NK-92 (cell line): ENCODE results near the gene SRPRB.

ENCODE experiments used
- DNase-seq: peaks from one replicate; lab custom pipeline; 2025; ENCODE audit not compliant: unreplicated experiment; lab: John Stamatoyannopoulos, UW

The SRPRB gene

DNA sequence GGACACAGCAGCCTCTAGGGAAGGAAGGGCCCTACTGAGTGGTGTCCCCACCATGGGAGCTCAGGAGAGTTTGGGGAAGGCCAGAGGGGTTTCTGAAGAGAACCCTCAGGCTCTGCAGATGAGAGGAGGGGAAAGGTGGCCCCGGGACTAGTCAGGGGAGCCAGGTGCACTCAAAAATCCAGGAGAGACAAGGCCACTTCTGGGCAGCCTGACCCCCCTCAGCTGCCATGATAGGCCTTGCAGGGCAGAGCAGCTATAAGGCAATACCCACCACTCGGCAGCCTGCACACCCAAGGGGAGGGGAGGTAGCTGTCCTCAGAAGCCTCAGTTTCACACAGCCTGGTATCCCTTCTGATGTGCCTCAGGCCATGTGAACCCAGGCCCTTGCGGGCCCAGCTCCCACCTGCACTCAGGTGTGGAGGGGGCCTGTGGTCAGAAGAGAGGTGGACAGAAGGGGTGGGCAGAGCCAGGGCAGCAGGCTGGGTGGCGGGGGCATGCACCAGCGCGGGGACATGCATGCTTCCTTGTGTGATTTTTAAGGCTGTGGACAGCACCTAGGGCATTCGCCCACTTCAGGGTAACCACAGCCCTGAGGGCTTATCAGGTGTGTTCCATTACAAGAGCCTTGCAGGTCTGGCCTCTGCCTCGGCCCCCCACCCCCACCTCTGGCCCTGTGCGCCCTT is 34.6 kb downstream of the SRPRB start:
- no peak for DNase-seq

DNA sequence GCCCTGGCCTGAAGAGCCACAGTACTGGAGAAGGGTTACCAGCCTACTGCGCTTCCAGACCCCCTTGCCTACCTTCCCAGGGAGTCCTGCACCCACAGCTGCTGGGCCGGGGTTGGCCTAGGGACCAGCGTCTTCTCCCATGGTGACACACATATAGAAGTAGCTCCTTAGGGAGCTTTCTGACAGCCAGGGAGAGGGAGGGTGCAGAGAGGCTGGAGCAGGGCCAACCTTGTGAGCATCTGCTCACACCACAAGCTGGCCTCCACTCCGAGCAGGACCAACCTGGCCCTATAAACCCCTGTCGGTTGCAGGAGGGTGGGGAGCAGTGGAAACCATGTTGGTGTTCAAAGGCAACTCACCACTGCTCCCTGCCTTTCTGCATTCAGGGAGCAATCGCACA is 35.2 kb downstream of the SRPRB start:
- no peak for DNase-seq

DNA sequence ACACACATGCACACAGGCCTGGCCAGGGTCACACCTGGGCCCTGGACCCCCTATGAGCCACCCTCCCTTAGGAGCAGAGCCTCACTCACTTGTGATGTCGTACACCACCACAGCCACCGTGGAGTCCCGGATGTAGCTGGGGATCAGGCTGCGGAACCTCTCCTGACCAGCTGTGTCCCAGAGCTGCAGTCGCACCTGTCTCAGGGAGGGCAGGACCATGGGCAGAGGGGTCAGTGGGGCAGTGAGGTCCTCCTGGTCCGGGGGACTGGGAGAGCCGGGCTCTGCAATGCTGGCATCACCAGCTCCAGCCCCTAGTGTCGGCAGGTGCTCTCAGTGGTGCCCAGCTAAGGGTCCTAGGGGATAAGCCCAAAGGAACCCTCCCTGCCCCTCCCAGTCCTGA is 35.6 kb downstream of the SRPRB start:
- DNase-seq, result no peak

DNA sequence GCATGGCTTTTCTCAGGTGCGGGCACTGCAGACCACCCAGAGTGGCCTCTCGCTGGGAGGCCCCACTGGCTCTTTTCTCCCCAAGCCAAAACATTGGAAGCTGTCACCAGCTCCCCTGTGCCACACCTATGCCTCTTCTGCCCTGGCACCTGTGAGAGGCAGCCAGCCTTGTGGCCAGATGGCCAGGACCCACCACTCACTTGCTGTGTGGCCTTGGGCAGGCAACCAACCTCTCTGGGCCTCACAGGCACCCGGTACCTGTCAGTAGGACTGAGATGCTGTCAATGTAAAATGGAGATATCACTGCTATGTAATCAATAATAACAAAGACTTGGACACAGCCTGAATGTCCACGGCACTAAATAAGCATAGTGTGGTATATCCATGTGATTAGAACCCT is 36.5 kb downstream of the SRPRB start:
- no peak for DNase-seq

DNA sequence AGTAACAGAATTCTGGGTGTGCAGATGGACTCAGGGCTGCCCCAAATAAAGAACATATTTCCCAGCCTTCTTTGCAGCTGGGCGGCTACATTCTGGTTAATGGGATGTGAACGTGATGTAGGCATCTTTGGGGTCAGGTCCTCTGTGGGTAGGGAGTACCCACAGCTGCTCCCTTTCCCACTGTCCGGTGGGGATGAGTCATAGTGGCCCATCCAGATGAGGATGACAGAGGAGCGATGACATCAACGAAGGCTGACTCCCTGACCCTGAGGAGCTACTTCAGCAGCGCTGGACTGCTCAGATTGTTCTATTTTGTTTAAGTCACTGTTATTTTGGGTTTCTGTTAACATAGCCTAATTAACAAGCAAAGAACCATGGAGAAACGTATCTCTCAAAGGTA is 38.0 kb downstream of the SRPRB start:
- DNase-seq, result no peak

DNA sequence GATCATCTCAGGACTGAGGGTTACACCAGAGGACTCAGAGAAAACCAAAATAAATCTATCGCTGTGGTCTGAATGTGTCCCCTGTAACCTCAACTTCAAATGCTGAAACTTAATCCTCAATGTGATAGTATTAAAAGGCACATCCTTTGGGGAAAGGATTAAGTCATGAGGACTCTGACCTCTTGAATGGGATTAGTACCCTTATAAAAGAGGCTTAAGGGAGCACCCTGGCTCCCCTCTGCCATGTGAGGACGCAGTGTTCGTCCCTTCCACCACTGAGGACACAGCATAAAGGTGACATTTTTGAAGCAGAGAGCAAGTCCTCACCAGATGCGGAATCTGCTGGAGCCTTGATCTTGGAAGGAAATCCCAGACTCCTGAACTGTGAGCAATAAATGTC is 39.5 kb downstream of the SRPRB start:
- DNase-seq, result no peak

DNA sequence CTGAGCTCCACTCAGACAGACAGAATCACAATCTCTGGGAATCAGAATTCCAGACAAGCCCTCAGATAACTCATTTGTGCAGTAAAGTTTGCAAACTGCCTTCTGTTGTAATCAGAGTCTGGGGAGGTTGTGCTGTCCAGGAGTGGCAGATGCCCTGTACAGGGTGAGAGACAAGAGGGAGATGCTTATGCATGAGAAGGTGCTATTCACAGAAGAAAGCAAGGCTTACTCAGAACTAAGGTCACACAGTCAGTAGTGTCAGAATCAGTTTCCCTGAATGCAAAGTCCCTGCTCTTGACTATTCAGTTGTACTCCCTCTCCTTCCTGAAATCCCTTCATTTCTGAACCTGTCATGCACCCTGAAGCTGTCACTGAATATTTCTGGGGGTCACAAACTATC is 43.7 kb downstream of the SRPRB start:
- no peak for DNase-seq

DNA sequence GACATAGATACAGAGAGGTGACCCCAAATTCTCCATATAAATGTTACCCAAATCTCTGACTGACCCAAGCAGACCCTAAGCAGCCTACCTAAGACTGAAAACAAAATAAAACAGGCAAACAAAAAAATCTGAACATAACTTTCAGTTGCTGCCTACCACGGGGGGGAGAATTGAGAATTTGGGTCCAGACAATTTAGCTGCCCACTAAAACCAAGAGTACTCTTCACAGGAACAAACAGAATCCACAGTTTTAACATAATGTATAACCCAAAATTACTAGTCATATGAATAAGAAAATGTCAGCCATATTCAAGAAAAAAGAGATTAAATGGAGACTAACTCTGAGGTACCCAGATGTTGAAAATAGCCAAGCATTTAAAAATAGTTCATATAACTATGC is 44.4 kb downstream of the SRPRB start:
- no peak for DNase-seq

DNA sequence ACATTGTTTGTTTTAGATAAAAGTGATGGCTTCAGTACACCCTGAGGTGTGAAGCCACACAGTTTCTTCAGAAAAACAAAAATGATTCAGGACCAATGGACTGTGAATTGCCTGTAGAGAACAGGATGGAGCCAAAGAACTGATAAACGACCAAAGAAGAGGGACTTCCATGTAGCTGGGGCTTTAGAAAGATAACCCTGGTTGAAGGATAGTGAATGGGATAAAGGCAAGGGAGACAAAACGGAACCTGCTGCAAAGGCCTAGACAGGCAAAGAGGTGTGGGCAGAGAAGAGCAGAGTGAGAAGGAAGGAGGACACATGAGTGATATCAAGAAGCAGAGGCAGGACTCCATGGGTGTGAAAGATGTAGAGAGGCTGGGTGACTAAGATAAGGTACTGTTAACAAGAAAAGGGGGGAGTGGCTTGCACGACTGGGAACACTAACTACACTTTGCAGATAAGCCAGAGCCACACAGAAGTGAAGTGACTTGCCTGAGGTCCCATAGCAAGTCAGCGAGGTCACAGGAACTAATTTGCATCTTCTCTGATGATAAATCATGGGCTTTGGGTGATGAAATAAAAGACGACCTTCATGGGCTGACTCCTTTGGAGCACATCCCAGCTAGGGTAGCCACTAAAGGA is 45.8 kb downstream of the SRPRB start:
- no peak for DNase-seq

DNA sequence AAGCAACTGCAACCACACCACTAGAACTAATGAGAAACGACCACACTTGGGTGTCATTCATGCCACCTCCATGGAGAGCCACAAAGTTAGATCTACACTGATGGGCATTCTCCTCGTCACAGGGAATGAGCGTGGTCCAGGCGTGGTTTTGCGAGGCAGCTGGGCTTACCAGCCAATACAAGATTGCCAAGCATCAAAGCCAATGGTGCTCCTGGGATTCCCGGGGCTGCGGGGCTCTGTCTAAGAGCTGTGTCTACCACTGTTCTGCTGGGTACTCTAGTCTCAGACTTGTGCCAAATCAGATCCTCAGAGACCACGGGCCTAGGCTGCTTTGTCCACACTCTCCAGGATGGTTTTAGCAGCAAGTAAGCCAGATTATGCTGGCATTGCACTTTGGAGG is 46.3 kb downstream of the SRPRB start:
- no peak for DNase-seq

DNA sequence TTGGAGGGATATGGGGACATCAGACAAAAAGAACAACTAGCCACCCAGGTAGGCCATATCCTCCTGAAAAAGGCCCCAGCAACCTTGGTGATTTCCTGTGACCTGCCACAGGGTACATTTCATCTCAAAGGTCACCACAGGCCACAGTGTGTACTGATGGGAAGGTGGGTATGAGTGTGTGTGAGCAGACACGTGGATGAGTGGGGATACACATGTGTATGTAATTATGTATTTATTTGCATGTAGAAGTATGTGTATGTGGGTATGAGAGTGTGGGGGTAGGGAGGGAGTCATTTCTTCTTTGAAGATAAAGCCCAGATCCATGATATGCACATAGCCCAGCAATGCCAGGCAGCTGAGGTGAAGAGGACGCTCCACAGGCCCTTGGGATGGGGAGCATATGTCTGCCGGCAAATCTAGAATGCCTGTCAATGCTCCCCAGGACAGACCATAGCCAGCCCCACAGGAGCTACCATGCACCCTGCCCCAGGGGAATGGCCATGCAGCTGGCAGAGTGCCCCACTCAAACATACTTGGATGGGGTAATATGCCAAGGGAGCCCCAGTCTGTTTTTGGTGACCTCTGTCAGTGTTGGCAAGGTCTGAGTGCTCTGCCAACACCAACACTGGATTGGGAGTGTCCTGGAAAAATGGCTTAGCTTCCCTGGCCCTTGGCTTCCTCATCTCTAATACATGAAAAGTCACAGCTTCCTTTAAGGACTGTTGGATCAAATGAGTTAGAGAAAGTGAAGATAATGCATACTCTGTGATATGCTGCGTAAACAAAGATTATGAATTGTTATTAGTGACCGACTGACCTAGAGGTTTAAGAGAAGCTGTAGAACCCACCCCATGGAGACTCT is 47.7 kb downstream of the SRPRB start:
- DNase-seq, result no peak

DNA sequence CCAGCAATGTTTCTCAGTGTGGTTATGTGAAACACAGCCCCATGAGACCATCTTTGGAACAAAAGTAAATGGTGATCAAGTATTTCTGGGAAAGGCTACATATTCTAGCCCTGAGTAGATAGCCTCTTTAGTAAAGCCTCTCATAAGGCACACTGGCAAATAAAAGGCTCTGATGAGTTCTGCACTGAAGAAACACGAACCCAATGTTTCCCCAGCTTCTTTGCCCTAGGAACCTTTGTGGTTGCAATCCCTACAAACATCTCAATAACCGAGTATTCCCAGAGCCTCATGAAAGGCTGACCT is 48.3 kb downstream of the SRPRB start:
- DNase-seq, result no peak

DNA sequence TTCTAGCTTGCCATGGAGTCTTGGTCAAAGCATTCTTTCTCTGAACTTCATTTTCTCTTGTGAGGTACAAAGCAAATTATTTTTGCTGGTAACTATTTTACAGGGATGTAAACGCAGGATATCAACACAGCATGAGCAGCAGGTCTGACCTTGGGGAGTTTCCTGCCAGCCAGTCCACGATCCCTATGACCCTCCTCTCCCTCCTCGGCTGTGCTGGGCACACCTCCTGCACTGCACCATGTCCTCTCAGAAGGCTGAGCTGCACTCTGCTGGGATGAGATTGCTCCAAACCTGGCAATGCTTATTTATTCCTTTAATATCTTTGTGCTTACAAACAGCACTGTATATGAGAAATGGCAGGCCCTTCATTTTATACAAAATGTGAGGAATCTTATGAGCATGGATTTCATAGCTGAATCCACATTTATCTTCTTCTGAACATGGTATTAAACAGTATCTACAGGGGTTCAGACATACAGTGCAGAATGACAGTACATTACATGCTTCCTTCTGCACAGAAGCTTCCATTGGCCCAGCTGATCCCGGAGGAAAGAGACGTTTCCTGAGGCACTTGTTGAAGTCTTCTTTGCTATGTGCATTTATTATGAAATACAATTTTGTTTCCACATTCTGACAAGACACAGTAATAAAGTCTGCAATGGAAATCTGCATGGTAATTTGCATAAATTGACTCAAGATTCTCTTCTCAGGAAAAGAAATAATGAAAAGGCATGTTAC is 48.8 kb downstream of the SRPRB start:
- DNase-seq, result no peak

DNA sequence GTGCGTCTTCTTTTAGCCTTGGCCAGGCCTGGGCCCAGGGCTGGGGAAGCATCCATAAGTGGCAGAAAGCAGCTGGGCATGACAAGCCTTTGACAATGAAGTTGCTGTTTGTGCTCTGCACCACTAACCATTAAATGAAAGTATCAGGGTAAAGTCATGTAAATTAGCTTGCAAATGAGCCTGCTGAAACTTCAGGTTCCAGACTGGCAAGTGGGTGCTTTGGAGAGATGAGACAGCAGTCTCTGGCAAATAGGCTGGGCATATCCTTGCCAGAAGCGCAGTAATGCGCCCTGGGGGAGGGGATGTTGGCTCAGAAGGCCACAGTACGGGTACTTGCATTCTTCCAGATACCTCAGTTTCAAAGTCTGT is 49.4 kb downstream of the SRPRB start:
- DNase-seq, result no peak

DNA sequence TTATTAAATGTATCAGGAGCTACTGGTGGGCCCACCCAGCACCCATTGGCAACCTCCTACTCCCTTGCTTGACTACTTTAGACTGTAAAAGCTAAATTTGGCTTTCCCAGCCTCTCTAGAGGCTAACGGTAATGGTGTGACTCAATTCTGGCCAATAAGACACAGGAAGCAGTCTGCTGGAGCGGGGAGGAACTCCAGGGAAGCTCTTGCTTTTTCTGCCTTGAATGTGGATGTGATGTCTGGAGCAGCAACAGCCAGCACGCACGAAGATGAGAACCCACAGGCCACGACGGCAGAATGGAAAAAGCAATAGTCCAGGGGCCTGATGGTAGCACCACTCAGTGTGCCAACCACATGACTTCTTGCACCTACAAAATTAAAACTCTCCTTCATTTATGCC is 50.2 kb downstream of the SRPRB start:
- no peak for DNase-seq

DNA sequence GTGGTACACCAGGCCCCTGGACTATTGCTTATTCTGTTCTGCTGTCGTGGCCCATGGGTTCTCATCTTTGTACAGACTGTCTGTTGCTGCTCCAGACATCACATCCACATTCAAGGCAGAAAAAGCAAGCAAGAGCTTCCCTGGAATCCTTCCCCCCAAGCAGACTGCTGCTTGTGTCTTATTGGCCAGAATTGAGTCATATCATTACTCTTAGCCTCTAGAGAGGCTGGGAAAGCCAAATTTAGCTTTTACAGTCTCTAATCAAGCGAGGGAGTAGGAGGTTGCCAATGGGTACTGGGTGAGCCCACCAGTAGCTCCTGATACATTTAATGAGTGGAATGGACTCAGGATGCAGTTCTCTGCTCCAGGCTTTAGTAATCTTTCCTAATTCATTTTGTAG is 50.7 kb downstream of the SRPRB start:
- DNase-seq, result no peak

DNA sequence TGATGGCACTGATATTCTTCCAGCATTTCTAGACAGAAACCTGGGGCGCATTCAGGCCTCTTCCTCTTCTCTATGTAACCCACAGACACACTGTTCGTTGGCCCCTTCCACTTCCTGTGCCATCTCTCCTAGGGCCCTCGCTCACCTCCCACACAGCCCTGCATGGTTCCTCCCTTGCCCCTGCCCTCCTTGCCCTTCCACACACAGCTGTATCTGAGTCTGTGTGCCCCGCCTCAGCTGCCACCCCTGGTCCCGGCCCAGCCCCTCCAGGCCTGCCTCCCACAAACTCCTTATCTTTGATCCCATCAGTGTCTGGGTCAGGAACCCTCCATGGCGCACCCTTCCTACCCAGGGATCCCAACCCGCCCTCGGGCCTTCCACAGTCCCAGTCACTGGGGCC is 52.2 kb downstream of the SRPRB start:
- no peak for DNase-seq

DNA sequence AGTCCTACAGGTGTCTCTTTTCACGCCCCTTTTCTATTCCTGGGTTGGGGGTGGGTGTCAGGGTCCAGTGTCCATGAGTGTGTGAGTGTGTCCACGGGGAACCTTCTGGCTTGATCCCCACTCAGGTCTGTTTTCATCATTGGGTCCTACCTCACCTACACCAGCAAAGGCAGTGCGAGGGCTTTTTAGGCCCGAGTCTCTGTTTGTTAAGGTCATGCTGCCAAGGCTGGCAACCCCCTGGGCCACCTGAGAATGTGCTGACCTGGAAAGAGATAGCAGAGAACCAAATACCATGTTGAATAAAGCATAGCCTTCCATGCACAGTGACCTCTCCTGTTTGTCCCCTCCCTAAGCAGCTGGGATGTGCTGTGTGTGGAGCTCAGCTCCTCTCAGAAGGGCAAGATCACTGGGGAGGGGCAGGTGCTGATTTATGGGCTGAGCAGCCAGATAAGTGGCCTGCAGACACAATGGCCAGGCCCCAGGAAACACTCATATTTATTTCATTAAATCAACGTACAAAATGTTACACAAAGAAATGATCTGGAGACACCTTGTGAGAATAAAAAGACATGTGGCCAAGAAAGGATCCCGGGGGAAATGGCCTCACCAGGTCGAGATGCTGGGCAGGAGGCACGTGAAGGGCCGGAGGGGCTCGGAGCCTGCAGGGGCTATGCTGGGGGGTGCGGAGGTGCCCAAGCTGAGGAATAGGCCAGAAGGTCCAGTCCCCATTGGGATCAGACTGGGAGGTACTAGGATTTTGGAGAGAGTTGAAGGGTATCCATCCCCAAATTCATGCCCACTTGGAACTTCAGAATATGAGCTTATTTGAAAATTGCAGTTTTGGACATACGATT is 54.0 kb downstream of the SRPRB start:
- DNase-seq, result no peak

DNA sequence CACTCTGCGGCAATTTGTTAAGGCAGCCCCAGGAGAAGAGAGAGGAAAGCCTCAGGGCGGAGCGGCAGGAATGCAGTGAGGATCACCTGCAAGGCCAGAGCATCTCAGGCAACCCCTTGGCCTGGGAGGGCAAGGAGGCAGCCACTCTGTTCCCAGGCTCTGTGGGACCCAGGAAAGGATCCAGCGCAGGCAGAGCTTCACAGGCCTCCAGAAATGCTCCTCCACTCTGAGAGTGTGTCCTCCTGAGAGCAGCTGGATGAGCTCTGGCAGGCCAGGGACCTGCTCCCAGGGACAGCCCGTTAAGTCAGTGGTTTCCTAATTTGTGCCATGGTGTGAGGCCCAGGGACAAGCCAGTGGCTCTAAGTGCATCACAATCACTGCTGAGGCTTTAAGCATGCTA is 54.9 kb downstream of the SRPRB start:
- DNase-seq, result no peak

DNA sequence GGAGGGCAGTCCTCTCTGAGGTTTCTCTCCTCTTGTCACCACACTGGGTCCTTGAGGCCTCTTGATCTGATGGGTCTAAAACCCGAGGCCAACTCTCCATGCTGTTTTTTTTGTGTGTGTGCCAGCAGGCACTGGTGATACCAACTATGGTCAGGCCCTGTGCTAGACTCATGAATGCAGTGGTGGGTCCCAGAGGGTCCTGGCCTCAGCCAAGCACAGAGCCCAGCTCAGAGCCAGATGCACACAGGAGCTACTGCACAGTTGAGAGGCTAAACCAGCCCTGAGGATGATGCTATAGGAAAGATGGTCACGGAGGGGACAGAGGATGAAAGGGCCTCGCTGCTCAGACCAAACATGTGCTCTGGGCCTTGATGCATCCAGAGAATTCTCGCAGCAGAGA is 56.5 kb downstream of the SRPRB start:
- DNase-seq, result no peak

DNA sequence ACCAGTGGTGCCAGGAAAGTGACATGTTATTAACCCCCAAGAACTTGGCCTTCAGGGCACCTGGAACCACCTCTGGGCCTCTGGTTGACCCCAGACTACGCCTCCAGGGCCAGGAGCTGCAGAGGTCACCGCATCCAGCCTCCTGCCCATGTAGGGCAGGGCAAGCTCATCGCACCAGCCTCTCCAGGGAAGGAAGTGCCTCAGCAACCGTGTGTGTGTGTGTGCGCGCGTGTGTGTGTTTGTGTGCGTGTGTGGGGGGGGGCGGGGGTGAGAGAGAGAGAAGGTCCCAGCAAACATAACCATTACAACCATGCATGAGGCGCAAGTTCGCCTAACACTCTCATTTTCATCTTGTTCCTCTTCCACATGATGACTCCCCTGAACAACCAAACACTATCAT is 58.3 kb downstream of the SRPRB start:
- DNase-seq, result no peak
